GM18511 (cell line): ENCODE results near the gene ITGB2.
A peak's percentile ranks its signal among the peaks of the same experiment; 100 is the strongest.
"Not testable (repeated sequence)": the region's sequence is repeated elsewhere in the genome, so short reads cannot be mapped to it uniquely, and the experiment has no call there.

Source experiments
- ATAC-seq: cut with Tn5 transposase; IDR thresholded peaks from one replicate; pipeline ENCODE4 v1.9.1; 2021; ENCODE audit warnings: mild to moderate bottlenecking, moderate library complexity; ENCODE audit not compliant: unreplicated experiment

The ITGB2 gene

DNA sequence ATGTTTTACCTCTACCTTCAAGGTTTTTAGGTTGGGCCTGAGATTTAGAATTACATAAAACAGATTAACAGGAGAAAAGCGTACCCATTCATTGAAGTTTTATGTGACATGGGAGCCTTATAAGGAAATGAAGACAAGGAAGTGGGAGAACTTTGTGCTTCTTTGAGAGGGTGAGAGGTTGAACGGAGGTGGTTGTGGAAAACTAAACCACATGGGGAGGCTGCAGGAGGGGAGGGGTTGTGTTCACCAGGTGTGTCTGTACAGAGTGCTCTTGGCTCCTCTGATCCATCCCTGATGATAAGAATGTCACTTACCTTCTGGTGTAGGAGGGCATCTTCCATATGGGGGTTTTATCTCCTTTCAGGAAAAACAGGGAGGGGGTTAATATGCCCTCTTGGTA is 21.9 kb upstream of the ITGB2 start:
- no peak for ATAC-seq

DNA sequence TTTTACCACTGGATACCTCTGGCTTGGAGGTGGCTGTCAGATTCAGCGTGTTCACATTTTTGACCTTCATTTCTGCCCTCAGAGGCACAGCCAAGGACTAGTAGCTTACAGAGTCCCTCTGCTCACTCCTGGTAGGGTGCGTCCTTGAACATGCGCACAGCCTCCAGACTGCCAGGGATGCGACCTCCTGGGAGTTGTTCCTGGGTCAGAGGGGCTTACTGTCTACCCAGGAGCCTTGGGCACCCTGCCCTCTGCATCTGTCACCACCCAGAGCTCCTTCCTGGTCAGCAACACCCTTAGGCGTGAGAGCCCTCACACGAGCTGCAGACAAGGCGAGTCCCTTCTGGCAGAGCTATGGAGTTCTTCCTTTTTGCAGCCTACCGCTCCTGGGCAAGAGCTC is 20.9 kb upstream of the ITGB2 start:
- no peak for ATAC-seq

DNA sequence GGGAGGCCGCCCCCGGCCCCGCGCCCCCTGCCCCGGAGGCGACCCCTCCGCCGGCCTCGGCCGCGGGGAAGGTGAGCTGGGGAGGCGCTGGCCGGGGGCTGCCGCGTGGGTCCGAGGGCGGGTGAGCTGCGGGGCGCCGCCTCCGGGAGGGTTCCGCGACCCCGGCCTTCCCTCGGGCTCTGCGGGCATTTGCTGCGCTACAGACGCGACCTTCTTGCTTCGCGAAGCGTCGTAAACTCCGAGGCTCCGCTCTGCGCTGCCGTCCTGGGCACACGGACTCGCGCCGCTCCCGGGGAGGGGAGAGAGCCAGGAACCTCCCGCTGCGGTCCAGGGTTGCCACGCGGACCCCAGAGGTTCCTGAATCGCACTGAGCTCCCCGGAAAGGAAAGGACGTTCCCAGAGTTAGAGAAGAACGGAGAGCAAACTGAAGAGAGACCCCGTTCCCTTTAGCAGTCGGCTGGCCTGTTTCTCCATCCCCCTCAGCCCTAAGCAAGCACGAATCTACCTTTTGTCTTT is 19.5 kb upstream of the ITGB2 start:
- ATAC-seq, result peak; percentile 40

DNA sequence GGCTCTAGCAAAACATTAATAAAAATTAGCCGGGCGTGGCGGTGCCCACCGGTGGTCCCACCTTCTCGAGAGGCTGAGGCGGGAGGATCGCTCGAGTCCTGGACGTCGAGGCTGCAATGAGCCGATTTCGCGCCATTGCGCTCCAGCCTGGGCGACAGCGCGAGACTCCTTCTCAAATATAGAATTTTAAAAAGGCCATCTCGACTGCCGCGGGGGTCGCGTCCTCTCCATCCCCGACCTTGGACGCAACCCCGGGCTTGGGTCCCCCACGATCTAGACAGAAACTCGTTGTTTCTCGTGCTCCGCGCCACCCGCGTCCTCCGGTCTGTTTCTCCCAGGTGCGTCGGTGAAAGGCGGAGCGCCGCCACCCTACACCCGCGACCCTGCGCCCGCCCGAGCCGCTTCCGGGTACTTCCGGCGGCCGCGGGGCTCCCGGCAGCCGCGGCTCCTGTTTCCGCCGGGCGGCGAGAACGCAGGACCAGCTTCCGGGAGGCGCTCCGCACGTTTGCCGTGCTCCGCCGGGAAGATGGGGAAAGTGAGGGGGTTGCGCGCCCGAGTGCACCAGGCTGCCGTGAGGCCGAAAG is 18.9 kb upstream of the ITGB2 start, which contains the start of gene SLX9:
TSS of gene SLX9 (plus strand) at position 498 of the 584 bp plus-strand sequence. CDS start at position 527, 29 bp downstream.
- peak; percentile 76 for ATAC-seq

DNA sequence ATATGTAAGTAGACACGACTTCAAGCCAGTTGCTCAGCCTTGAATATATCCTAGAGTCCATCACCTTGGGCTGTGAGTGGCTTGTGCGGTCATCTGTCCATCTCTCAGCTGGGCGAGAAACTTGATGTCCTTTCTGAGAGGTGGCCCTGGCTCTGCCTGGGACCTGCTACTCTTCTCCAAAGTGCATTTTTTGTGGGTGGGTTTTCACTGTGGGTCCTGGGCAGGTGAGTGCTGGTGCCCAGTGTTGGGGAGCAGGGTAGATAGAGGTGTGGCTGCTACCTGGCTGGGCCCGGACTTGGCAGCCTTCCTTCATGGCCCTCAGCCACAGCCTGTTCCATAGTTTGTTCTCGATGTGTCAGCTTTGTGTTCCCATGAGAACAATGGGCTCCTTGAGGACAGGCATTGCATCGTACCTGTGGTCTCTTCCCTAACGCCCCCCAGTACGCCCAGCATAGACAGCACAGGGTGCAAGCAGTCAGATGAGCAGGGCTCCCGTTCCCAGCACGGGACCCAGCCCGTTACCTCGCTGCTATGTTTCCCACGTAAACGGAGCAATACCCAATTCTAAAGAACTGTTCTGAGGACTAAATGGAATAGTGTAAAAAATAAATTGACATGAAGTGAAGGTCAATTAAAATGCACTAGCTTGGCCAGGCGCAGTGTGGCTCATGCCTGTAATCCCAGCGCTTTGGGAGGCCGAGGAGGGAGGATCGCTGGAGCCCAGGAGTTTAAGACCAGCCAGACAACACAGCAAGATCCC is 18.3 kb upstream of the ITGB2 start:
- ATAC-seq, result no peak

DNA sequence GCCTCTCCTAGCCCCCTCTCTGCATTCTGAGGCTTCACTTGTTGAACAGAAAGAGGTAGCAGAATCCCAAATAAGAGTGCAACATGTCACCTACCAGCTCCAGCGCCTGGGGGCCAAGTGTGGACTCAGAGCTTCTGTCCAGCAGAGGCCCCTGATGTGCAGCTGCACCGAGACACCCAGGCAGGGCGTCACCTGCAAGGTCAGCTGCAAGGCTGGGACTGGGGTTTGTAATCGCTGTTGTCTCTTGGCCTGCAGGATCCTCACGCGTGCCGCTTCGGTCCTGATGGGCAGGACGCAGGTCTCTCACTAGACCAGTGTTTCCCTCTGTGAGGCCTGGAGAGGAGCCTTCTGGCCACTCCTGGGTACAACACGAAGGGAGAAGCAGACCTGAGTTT is 14.8 kb upstream of the ITGB2 start:
- no peak for ATAC-seq

DNA sequence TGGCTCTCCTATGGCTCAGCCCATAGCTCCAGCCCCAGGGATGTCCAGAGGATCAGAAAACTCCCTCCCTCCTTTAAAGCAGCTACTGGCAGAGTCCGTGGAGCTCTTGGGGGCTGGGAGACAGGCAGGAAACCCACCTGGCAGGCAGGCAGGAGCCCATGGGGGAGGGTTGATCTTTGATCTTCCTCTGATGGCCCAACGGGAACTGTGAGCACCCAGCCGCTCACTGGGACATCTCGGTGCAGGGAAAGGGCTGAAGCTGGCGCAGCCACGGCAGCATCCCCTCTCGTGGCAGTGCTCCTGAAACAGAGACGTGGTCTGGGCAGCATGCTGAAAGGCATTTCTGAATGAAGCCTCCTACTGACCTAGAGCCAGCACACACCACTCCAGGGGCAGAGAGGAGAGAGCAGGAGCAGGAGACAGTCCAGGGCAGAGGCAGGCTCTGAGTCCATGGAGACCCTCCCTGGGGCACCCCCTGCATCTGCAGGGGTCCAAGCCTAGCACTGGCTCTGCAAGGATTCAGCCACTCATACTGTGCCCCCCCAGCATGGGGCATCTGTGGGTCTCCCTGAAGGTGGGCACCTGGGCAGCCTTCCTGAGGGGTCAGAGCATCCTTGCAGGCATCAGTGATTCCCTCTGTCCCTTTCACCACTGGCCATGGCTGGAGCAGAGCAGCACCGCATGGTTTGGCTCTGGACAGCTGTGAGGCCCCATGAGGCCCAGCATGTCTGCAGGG is 14.3 kb upstream of the ITGB2 start:
- ATAC-seq, result no peak

DNA sequence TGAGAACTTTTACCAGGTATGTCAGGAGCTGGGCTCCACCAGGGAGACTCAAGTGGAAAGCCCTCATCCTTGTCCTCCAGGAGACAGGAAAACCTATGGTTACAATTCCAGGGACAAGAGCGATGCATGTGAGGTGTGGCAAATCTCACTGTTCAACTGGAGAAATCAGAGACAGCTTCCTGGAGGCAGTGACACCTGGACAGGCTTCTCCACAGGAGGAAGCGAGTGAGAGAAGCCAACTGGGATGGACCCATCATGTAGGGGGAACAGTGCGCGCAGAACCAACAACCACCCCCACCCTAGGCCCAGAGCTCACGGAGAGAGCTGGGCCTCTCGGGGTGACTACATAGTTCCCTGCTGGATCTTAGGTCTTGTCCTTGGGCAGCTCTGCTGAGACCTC is 13.6 kb upstream of the ITGB2 start:
- ATAC-seq, result no peak

DNA sequence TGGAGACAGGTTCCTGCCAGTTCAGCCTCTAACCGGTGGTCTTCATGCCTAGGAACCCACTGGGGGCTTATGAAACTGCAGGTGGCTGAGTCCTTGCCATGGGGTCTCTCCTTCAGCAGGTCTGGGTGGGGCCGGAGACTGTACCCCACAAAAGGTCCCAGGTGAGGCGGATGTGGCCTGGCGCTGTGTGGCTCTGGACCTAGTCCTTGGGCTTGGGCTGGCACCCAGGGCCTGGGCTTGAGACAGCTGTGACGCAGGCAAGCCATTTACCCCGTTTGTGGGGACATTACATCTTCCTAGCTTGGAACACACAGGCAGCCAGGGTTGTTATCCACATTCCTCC is 13.2 kb upstream of the ITGB2 start:
- ATAC-seq, result no peak

DNA sequence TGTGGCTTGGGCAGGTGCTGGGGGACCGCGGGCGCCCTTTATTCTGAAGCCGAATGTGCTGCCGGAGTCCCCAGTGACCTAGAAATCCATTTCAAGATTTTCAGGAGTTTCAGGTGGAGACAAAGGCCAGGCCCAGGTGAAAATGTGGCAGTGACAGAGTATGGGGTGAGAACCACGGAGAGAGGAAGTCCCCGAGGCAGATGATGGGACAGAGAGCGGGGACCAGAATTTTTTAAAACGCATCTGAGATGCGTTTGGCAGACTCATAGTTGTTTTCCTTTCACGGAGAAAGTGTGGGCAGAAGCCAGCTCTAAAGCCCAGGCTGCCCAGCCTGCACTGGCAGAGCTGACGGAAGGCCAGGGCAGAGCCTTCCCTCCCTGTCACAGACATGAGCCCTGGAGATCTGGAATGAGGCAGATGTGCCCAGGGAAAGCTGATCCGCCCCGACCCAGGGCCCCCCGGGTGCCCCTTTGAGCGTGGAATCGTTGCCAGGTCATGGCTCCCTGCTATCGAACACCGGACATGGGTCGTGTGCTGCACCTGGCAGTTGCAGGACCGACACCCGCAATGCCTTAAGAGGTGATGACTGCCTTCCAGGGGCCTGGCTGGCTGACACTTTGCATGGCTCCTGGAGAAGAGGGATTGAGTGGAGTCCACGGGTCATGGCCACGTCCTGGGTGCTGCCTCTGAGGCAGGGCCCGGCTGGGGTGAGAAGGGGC is 12.7 kb upstream of the ITGB2 start:
- no peak for ATAC-seq

DNA sequence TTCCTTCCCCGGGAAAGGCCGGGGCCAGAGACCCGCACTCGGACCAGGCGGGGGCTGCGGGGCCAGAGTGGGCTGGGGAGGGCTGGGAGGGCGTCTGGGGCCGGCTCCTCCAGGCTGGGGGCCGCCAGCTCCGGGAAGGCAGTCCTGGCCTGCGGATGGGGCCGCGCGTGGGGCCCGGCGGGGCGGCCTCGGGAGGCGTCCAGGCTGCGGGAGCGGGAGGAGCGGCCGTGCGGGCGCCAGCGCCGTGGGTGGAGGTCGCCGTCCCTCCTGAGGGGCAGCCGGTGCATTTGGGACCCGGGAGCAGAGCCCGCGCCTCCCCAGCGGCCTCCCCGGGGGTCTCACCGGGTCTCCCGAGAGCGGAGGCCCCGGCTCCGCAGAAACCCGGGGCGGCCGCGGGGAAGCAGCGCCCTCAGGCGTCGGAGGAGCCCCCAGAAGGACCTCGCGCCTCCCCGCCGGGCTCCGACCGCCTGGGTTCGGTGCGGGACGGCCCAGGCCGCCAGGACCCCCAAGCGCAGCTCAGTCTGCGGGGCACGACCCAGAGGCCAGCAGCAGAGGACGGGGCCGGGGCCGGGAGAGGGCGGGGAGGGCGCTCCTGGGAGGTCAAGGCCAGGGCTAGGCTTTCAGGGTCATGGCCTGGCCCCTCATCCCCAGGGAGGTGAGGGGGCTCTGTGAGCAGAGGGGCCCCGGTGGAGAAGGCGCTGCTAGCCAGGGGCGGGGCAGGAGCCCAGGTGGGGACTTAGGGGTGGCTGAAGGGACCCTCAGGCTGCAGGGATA is 11.9 kb upstream of the ITGB2 start:
- no peak for ATAC-seq

DNA sequence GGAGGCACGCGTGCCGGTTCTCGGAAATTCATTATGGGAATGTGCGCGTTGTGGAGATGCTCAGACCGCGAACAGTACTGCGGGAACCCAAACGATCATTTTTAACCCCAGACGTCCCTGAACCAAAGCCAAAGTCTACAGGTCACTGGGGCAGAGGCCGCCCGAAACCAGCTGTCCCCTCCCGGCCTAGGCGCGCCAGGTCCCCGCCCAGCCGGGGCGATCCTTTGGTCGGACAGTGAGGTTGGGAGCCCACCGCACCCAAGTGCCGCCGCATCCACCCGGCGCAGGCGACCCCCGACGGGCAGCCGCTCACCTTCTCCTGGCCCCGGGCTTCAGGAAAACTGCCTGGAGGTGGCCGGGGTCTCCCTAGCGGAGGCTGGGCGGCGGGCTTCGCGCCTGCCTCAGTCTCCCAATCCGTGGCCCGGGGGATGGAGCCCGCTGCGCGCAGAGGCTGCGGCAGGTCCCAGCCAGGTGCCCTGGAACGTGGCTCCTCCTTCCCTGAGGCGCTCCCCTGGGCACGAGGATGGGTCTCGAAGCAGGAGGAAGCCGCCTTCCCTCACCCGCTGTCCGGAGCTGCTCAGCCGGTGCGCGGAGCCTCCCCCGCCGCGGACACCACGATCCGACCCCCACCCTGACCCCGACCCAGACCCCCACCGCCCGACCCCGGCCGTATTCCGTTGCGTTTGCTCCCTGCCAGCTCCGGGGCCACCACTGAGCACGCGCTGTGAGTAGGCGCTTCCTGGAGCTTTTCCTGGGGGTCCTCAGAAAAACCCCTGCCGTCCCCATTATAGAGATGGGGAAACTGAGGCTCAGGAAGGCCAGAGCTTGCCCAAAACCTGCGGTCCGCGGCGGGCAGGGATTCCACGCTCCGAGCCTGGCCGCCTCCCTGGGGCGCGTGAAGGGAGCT is 11.1 kb upstream of the ITGB2 start:
- no peak for ATAC-seq

DNA sequence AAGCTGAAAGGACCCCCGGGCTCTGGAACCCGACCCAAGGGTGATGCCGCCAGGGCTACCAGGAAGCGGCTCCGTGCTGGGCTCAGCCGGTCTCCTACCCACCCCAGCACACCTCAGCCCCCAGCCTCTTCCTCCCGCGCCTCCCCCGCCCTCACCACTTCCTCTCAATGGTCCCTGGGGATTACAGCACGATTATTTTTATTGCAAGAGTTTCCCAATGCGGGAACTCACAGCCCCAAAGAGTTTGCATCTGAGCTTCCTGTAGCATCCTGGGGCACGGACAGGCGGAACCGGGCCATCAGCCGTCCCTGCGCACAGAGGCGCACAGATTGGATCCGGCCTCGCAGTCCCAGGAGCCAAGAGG is 10.4 kb upstream of the ITGB2 start:
- no peak for ATAC-seq

DNA sequence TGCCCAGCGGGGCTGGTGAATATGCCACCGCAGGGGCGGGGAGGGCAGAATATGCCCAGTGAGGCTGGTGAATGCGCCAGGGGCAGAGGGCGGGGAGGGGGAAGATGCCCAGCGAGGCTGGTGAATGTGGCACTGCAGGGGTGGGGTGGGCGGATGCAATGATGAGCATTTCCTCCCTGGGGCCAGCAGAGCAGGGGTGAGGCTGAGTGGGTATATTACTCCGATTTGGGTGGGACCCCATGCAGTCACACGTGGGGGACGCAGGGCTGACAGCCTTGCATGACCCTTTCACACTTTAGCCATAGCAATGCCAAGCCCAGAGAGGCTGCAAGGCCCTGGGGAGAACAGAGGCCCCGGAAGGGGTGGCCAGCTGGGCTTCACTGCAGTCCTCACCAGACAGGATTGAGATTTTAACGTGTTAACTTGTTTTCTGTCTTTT is 9.9 kb upstream of the ITGB2 start:
- ATAC-seq, result no peak

DNA sequence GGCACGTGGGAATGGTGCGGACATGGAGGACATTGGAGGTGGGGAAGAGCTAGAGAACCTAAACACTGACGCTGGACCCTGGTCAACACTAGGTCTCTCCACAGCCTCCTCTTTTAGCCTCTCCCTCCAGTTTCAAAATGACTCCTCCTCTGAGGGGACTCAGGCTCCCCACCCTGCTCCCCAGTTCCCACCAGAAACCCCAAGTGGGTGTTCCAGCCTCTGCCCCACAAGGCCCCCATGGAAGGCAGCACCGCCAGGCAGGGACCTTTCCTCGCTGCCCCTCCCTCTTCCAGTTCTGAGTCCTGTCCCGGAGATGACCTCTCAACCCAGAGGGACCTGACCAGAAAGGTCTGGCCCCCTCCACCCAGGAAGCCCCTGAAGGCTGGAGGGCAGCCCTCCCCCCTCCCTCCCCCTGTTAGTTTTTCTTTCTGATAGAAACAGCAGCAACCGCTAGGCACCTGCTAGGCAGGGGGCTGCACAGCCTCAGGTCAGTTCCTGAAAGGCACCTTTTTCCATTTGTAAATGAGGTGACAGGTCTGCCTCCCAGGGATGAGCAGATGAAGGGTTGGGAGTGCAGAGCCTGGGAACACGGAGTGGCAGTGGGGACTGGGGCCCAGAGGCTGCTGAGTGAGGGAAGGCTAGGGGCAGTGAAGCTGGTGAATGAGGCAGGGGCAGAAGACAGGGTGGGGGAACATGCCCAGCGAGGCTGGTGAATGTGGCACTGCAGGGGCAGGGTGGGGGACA is 9.3 kb upstream of the ITGB2 start:
- ATAC-seq, result no peak

DNA sequence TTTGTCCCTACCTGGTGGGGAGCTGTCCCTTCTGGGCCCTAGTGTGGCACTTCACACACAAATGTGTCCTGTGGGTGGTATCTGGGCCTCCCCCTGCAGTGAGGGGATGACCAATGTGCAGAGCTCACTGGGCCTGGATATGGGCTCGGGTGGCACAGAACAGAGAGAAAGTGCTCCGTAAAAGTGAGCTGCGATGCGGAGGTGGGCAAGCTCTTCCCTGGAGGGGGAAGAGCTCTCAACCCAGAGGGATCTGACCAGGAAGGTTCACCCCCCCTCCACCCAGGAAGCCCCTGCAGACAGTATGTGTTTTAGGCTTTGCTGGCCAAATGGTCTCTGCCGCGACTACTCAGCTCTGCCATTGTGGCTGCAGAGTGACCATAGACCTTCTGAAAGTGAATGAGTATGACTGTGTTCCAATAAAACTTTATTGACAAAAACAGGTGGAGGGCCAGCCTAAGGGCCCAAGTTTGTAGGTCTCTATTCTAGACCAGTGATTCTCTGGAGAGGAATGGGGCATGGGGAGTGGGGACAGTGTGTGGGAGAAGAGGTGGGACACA is 8.6 kb upstream of the ITGB2 start:
- ATAC-seq, result no peak

DNA sequence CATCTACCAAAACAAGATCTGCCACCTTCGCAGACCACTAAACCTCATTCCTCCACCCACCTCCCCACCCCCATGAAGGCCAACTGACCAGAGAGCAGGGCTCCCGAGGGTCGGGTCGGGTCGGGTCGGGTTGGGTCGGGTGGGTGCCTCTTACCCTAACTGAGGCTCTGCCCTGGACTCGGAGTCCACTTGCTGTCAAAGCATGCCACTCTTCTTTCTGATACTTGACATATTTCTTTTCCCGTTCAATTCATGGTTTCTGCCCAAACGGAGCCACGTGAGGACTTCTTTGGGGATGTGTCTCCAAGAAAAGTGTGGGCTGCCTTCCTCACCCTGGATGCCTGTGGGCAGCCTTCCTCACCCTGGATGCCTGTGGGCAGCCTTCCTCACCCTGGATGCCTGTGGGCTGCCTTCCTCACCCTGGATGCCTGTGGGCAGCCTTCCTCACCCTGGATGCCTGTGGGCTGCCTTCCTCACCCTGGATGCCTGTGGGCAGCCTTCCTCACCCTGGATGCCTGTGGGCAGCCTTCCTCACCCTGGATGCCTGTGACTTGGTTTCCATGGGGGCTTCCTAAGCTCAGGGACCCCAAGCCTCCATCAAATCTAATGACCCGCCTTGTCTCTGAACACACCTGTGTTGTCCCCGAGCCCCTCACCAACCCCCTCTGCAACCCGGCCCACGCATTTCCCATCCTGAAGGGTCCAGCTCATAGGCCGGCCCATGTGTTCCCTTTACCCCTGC is 8.0 kb upstream of the ITGB2 start:
- ATAC-seq, result not testable (repeated sequence)
